Endothelial cell of umbilical vein (primary cell): ENCODE data around the gene MID1. TPM values are rescaled to one million over a fixed set of nuclear protein-coding genes. Genes with fewer than 3 reads are reported as not detected.

Experiments
- BruUV-seq: library from RNA; stranded (reverse); fragments of 400-500 nt; replicated peaks from 2 replicates; lab custom pipeline; 2021; lab: Mats Ljungman, UMichigan
- CTCF ChIA-PET: fragments of 300-600, 350-600 bp; sonication (Branson Sonifier 250); formaldehyde crosslinking; loops from one replicate; lab custom pipeline; 2021; ENCODE audit warnings: antibody characterized with exemption, inconsistent platforms; lab: Charles Lee
- POLR2A ChIA-PET: fragments of 300-600, 350-600 bp; sonication (Branson Sonifier 250); formaldehyde crosslinking; loops from one replicate; lab custom pipeline; 2021; ENCODE audit warnings: antibody characterized with exemption, inconsistent platforms; lab: Charles Lee
- DNase-seq: peaks from one replicate; pipeline ENCODE4 v3.0.0-alpha.2; 2011; ENCODE audit warnings: low read depth, low spot score
- FAIRE-seq: peaks from 2 replicates; lab custom pipeline; 2011; peaks lifted over from hg19 to GRCh38; lab: Jason Lieb, UNC
- H2AFZ ChIP-seq: 2 replicates; pipeline ENCODE4 v1.6.0; 2012; ENCODE audit warnings: low read depth, low read length, control low read depth, inconsistent platforms
- H3K27ac ChIP-seq: 2 replicates; pipeline ENCODE4 v1.5.1; 2011; ENCODE audit warnings: low read depth, mild to moderate bottlenecking, control low read depth, low read length, moderate library complexity; ENCODE audit not compliant: insufficient read depth
- H3K27me3 ChIP-seq, 2 experiments: 2 replicates each; pipeline versions ENCODE4 v1.6.0 to v1.6.1; 2011; ENCODE audit warnings: low read length in 2 of 2, mixed read lengths in 1 of 2; ENCODE audit not compliant: control insufficient read depth in 2 of 2, insufficient read depth in 2 of 2
- H3K36me3 ChIP-seq, 2 experiments: 2 replicates in 1 of 2; 3 replicates in 1 of 2; pipeline ENCODE4 v1.5.1; 2011; ENCODE audit warnings: low read length in 2 of 2, mild to moderate bottlenecking in 1 of 2, moderate library complexity in 1 of 2; ENCODE audit not compliant: control insufficient read depth in 2 of 2, insufficient read depth in 2 of 2; ENCODE audit errors: extremely low read depth in 1 of 2
- H3K4me1 ChIP-seq: 3 replicates; pipeline ENCODE4 v1.5.1; 2011; ENCODE audit warnings: mild to moderate bottlenecking, low read length; ENCODE audit not compliant: control insufficient read depth, insufficient read depth; ENCODE audit errors: extremely low read depth
- H3K4me2 ChIP-seq: 2 replicates; pipeline ENCODE4 v1.6.1; 2011; ENCODE audit warnings: low read length, control low read depth, mixed read lengths; ENCODE audit not compliant: insufficient read depth
- H3K4me3 ChIP-seq, 3 experiments: fragments of 200-600 bp in 1 of 3; sonication (generic), shearing (Covaris generic) in 1 of 3; replicated peaks in 1 of 3; 2 replicates each; pipeline ENCODE4 v1.5.1; 2011 to 2016; ENCODE audit warnings: control low read depth in 3 of 3, low read length in 3 of 3, mild to moderate bottlenecking in 2 of 3, inconsistent platforms in 1 of 3, low read depth in 1 of 3, moderate library complexity in 1 of 3; ENCODE audit not compliant: insufficient read depth in 1 of 3
- H3K79me2 ChIP-seq: 2 replicates; pipeline ENCODE4 v1.6.0; 2012; ENCODE audit warnings: low read length, inconsistent platforms; ENCODE audit not compliant: control insufficient read depth, insufficient read depth
- H3K9ac ChIP-seq: replicated peaks from 2 replicates; pipeline ENCODE3; 2011; ENCODE audit warnings: low read length, control low read depth; ENCODE audit not compliant: insufficient read depth; ENCODE audit errors: extremely low read depth
- H3K9me1 ChIP-seq: replicated peaks from 3 replicates; pipeline ENCODE4 v1.6.0; 2011; ENCODE audit warnings: mild to moderate bottlenecking, low read length; ENCODE audit not compliant: control insufficient read depth, insufficient read depth; ENCODE audit errors: extremely low read depth
- H3K9me3 ChIP-seq: replicated peaks from 2 replicates; pipeline ENCODE4 v1.5.1; 2012; ENCODE audit warnings: low read length, inconsistent platforms; ENCODE audit not compliant: control insufficient read depth, insufficient read depth
- H4K20me1 ChIP-seq: replicated peaks from 2 replicates; pipeline ENCODE3; 2011; ENCODE audit warnings: mild to moderate bottlenecking, low read length; ENCODE audit not compliant: control insufficient read depth, insufficient read depth; ENCODE audit errors: extremely low read depth
- CTCF ChIP-seq, 2 donors: IDR thresholded peaks; 1 replicate in 1 of 2; 2 replicates in 1 of 2; pipeline ENCODE4 v1.5.1; 2011; ENCODE audit warnings: low read length in 2 of 2, mild to moderate bottlenecking in 2 of 2, moderate library complexity in 2 of 2, control low read depth in 1 of 2, inconsistent platforms in 1 of 2, low read depth in 1 of 2; ENCODE audit not compliant: insufficient read depth in 1 of 2; ENCODE audit errors: extremely low read depth in 1 of 2
- EZH2 ChIP-seq: IDR thresholded peaks from 2 replicates; pipeline ENCODE4 v1.6.1; 2012; ENCODE audit warnings: borderline replicate concordance, low read depth, mild to moderate bottlenecking, moderate library complexity, low read length, inconsistent platforms; ENCODE audit not compliant: severe bottlenecking
- FOS ChIP-seq: IDR thresholded peaks from 2 replicates; pipeline ENCODE4 v1.6.1; 2011; ENCODE audit warnings: mild to moderate bottlenecking, low read length, moderate library complexity, borderline replicate concordance; ENCODE audit not compliant: insufficient read depth
- GATA2 ChIP-seq: IDR thresholded peaks from 2 replicates; pipeline ENCODE4 v1.7.0; 2011; ENCODE audit warnings: low read depth, mild to moderate bottlenecking, moderate library complexity, mixed read lengths, low read length; ENCODE audit not compliant: insufficient read length, insufficient read depth
- JUN ChIP-seq: IDR thresholded peaks from 2 replicates; pipeline ENCODE4 v1.6.1; 2011; ENCODE audit warnings: borderline replicate concordance, low read depth; ENCODE audit not compliant: insufficient read length, insufficient read depth
- MYC ChIP-seq: IDR thresholded peaks from one replicate; pipeline ENCODE4 v1.6.1; 2011; ENCODE audit warnings: mild to moderate bottlenecking, low read depth, low read length
- POLR2A ChIP-seq: IDR thresholded peaks from 2 replicates; pipeline ENCODE4 v1.6.1; 2012; ENCODE audit warnings: low read depth, mild to moderate bottlenecking, control low read depth, low read length
- POLR2AphosphoS5 ChIP-seq: IDR thresholded peaks from 2 replicates; pipeline ENCODE4 v1.6.1; 2012; ENCODE audit warnings: low read depth, mild to moderate bottlenecking, control low read depth, low read length, moderate library complexity; ENCODE audit not compliant: insufficient read depth
- dilution Hi-C: fragments of 300-500 bp; cut with MboI; formaldehyde crosslinking; loops from one replicate; pipeline ENCODE4 v1.15.0; 2019; ENCODE audit warnings: low sequenced_read_pairs; ENCODE audit not compliant: extremely low pct_ligation_motif_present
- intact Hi-C: fragments of 100-400 bp; cut with micrococcal nuclease; formaldehyde crosslinking; loops from one replicate; pipeline ENCODE4 v1.10.0; 2022
- polyA plus RNA-seq, 4 experiments: library from polyadenylated mRNA; depleted of rRNA in 3 of 4; stranded (reverse) in 3 of 4; unstranded in 1 of 4; fragments of >200 nt; gene quantifications; 2 replicates each; pipeline versions ENCODE4 v1.2.1 to v1.2.3, GENCODE V29; 2011 to 2012; ENCODE audit warnings: missing spikeins in 1 of 4
- total RNA-seq: library from RNA; stranded (reverse); gene quantifications from 2 replicates; pipeline ENCODE4 v1.2.3, GENCODE V29; 2021
- TF ChIP-seq, protein P1 (sequence below): IDR thresholded peaks from 2 replicates; pipeline ENCODE4 v1.6.1; 2011; ENCODE audit not compliant: insufficient read depth, insufficient read length

Gene MID1
- total and polyA plus RNA-seq, 2 donors (not counting 3 experiments of a cell fraction or from before 2014, with no cell fraction given) = 21.3 to 29.8 TPM

DNA sequence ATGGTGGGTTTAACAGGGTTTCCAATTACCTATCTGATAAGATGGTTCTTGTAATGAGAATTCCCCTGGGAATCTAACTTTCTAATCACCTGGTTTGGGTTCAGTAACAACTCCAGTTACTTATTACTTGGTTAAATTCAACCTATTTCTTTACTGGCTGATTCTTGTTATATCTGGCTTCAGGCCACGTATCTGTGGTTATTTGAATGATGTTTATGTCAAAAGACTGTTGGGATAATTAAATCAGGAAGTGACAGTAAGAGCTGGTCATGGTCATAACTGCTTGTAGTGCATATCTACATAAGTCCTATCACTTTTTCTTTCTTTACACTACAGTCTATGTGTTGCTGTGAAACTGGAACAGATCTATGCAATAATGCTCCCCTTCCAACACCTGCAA is 108.1 kb downstream of the MID1 start:
- no peaks in the 10 kb centered on the region for H3K36me3 ChIP-seq
- no TSS peak for BruUV-seq
- no peak overlapping the region for H3K27ac ChIP-seq

More for the DNA sequence above, 108.1 kb downstream of the MID1 start:
- ChIA-PET CTCF (interaction anchor here (1.2 to 1.9 kb wide), 2 partner anchors 43 to 86 kb away, joined by 4 read pairs; no protein-coding TSS in a partner anchor), POLR2A (no interaction called here)
- Histone ChIP-seq H4K20me1 (no peaks in the 10 kb centered on the region), H2AFZ (no peak overlapping the region), H3K27me3 (no peaks in the 10 kb centered on the region), H3K4me3 (no peak overlapping the region), H3K9ac (no peak overlapping the region), H3K9me1 (no peaks in the 10 kb centered on the region), H3K4me1 (peaks cover 8% of the 10 kb centered on the region), H3K9me3 (no peaks in the 10 kb centered on the region), H3K79me2 (no peaks in the 10 kb centered on the region), H3K4me2 (no peak overlapping the region)
- dilution Hi-C loops (no loop called here), intact Hi-C loops (no loop called here)
- FAIRE-seq (peak; percentile 89), DNase-seq (peak; percentile 74)
- no peak for TF ChIP-seq JUN
- no peak for TF ChIP-seq CTCF (IDR thresholded peaks at IDR 0.05; ENCODE audit: extremely low read depth in 1 of 2, insufficient read depth in 1 of 2, low read depth in 1 of 2, low read length in 2 of 2)
- TF ChIP-seq POLR2A = no peak
- no peak for TF ChIP-seq GATA2
- TF ChIP-seq, protein P1, sequence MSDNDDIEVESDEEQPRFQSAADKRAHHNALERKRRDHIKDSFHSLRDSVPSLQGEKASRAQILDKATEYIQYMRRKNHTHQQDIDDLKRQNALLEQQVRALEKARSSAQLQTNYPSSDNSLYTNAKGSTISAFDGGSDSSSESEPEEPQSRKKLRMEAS = no peak
- no peak for TF ChIP-seq MYC
- no peak for TF ChIP-seq EZH2
- no peak for TF ChIP-seq FOS
- no peak for TF ChIP-seq POLR2AphosphoS5
